ENCODE data around the gene RGS19. TPM values are rescaled to one million over a fixed set of nuclear protein-coding genes. Genes with fewer than 3 reads are reported as not detected.

RGS19 gene
- total RNA-seq, 6 experiments from 2014 or later = 2.6 to 10.9 (median 5.7) TPM

GRCh38 chr20:64069614-64070243 lies 9.6 kb downstream of the RGS19 start:
- Histone ChIP-seq H3K9me3 (no peaks in the 10 kb centered on the region), H3K27ac (no peak overlapping the region), H3K36me3 (peaks cover 0 to 16% (median 0%) of the 10 kb centered on the region in 4 donors), H3K4me1 (peaks cover 0 to 27% (median 10%) of the 10 kb centered on the region in 4 donors), H3K4me3 (no peak overlapping the region), H3K27me3 (no peaks in the 10 kb centered on the region)
- no peak for DNase-seq
- intact Hi-C loops (cut with DNase I) = no loop called here
- ATAC-seq = peak in 1 of 4 donors; percentile 30
- WGBS (ENCODE audit: insufficient coverage, low coverage, low lambda C conversion rate, missing lambda C conversion rate) = 60% methylated on average over 1 of the region's 14 CpGs
- TF ChIP-seq CTCF (IDR thresholded peaks at IDR 0.05) (peak; percentile 55 to 63 (median 62)), POLR2A (IDR thresholded peaks at IDR 0.05) (no peak)

- H3K36me3 ChIP-seq = peaks cover 0 to 16% (median 0%) of the 10 kb centered on the region in 4 donors
- ATAC-seq (no peak), DNase-seq (no peak)
- H3K4me3 ChIP-seq = no peak overlapping the region
- no peaks in the 10 kb centered on the region for H3K9me3 ChIP-seq
- H3K27ac ChIP-seq = no peak overlapping the region
- intact Hi-C loops (cut with DNase I) = no loop called here
- TF ChIP-seq CTCF (IDR thresholded peaks at IDR 0.05) = no peak
- no peak for TF ChIP-seq POLR2A (IDR thresholded peaks at IDR 0.05)
- peaks cover 0 to 33% (median 13%) of the 10 kb centered on the region in 4 donors for H3K4me1 ChIP-seq
- no CpG with 5 or more reads among the region's 20 CpGs for WGBS (ENCODE audit: insufficient coverage, low coverage, low lambda C conversion rate, missing lambda C conversion rate)
- H3K27me3 ChIP-seq = no peaks in the 10 kb centered on the region
Measured at GRCh38 chr20:64069209-64069613, 10.1 kb downstream of the RGS19 start.

GRCh38 chr20:64068386-64069208 lies 10.7 kb downstream of the RGS19 start:
- H3K9me3 ChIP-seq = no peaks in the 10 kb centered on the region
- TF ChIP-seq POLR2A (IDR thresholded peaks at IDR 0.05) (no peak), CTCF (IDR thresholded peaks at IDR 0.05) (no peak)
- intact Hi-C loops (cut with DNase I) = no loop called here

GRCh38 chr20:64067733-64068307 lies 11.5 kb downstream of the RGS19 start:
- Histone ChIP-seq H3K4me1 (peaks cover 0 to 36% (median 17%) of the 10 kb centered on the region in 4 donors), H3K36me3 (peaks cover 0 to 10% (median 0%) of the 10 kb centered on the region in 4 donors), H3K27ac (no peak overlapping the region), H3K27me3 (no peaks in the 10 kb centered on the region), H3K4me3 (no peak overlapping the region), H3K9me3 (no peaks in the 10 kb centered on the region)
- WGBS (ENCODE audit: insufficient coverage, low coverage, low lambda C conversion rate, missing lambda C conversion rate) = no CpG with 5 or more reads among the region's 12 CpGs
- ATAC-seq (no peak), DNase-seq (no peak)
- TF ChIP-seq CTCF (IDR thresholded peaks at IDR 0.05) = no peak
- no peak for TF ChIP-seq POLR2A (IDR thresholded peaks at IDR 0.05)
- intact Hi-C loops (cut with DNase I) = no loop called here

More at GRCh38 chr20:64068386-64069208, 10.7 kb downstream of the RGS19 start:
- H3K4me1 ChIP-seq = peaks cover 0 to 36% (median 16%) of the 10 kb centered on the region in 4 donors
- no CpG with 5 or more reads among the region's 12 CpGs for WGBS (ENCODE audit: insufficient coverage, low coverage, low lambda C conversion rate, missing lambda C conversion rate)
- H3K27me3 ChIP-seq = no peaks in the 10 kb centered on the region
- H3K4me3 ChIP-seq = no peak overlapping the region
- H3K27ac ChIP-seq = no peak overlapping the region
- DNase-seq = no peak
- peaks cover 0 to 11% (median 0%) of the 10 kb centered on the region in 4 donors for H3K36me3 ChIP-seq
- no peak for ATAC-seq
